ENCODE measurements around the gene ERI3. TPM values are rescaled to one million over a fixed set of nuclear protein-coding genes. Genes with fewer than 3 reads are reported as not detected.

ERI3 gene
- total RNA-seq, 1 experiment from 2014 or later, result 74.2 TPM

DNA sequence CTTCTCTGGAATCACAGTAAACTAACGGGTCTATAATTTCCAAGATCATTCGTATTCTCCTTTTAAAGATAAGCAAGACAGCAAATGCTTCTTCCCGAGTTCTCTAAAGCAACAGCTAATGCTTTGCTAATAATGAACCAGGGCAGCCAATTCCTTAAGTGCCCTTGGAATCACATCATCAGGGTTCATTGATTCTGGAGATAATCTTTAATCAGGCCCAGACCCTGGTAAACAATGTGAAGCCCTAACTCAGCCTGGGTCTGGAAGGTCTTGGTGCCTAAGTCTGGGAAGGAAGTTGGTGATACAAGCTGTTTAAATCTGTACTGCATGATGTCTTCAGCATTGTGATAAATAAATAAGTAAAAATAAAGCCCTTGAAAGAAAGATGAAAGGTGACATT, 18.4 kb downstream of the ERI3 start:
- peaks cover 11 to 32% of the 10 kb centered on the region in 2 experiments for H3K36me3 ChIP-seq (ENCODE audit: control insufficient read depth in 1 of 2, insufficient read depth in 2 of 2, low read length in 2 of 2)
- no peaks in the 10 kb centered on the region for H3K4me1 ChIP-seq (ENCODE audit: control insufficient read depth in 1 of 2, insufficient read depth in 2 of 2, low read length in 2 of 2)
- H3K4me3 ChIP-seq (replicated peaks in 1 of 2; ENCODE audit: low read depth in 1 of 2, low read length in 2 of 2), result no peak overlapping the region
- no peak for ATAC-seq
- no peak for TF ChIP-seq EGR1 (IDR thresholded peaks at IDR 0.05; ENCODE audit: low read depth)
- TF ChIP-seq JUND (IDR thresholded peaks at IDR 0.05), result no peak
- no peaks in the 10 kb centered on the region for H3K27me3 ChIP-seq (ENCODE audit: insufficient read depth, low read length)
- BruUV-seq (replicated peaks), result no TSS peak
- H3K79me2 ChIP-seq (ENCODE audit: insufficient read depth, low read length), result peaks cover 6% of the 10 kb centered on the region; the same call in 1 of the 2 replicates
- RAD21 ChIA-PET (ENCODE audit: low non-redundant PET in 1 of 2, low total read pairs in 2 of 2, uncharacterized antibody in 2 of 2, unreplicated experiment in 2 of 2), result no interaction called here
- no peak overlapping the region for H2AFZ ChIP-seq (ENCODE audit: low read depth, low read length, poor library complexity, severe bottlenecking)
- intact Hi-C loops (cut with micrococcal nuclease), result no loop called here
- H3K27ac ChIP-seq (ENCODE audit: low read depth, low read length), result no peak overlapping the region
- peaks cover 5% of the 10 kb centered on the region; the same call in 1 of the 2 replicates for H4K20me1 ChIP-seq (ENCODE audit: insufficient read depth)
- no peaks in the 10 kb centered on the region for H3K9me2 ChIP-seq (ENCODE audit: insufficient read depth)
- H3K4me2 ChIP-seq (ENCODE audit: low read length), result no peak overlapping the region
- POLR2A ChIA-PET, result no interaction called here
- H3K9me3 ChIP-seq (ENCODE audit: control insufficient read depth in 1 of 2, insufficient read depth in 1 of 2, low read depth in 1 of 2, low read length in 2 of 2), result peaks cover 0 to 5% of the 10 kb centered on the region in 2 experiments; a peak in 1 of 4 replicates
- DNase-seq (ENCODE audit: low read depth, low spot score), result no peak
- CTCF ChIA-PET, result no interaction called here
- H3K9ac ChIP-seq (ENCODE audit: low read length), result no peak overlapping the region

DNA sequence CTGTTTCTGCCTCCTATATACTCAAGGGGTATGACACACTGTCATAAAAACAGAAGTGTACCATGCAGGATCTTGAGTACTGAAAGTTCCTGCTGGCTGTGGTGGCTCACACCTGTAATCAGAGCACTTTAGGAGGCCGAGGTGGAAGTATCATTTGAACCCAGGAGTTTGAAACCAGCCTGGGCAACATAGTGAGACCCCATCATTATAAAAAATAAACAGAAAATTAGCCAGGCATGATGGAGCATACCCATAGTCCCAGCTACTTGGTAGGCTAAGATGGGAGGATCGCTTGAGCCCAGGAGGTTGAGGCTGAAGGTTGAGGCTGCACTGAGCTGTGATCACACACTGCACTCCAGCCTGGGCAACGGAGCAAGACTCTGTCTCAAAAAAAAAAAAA, 20.1 kb downstream of the ERI3 start:
- peaks cover 0 to 5% of the 10 kb centered on the region in 2 experiments; a peak in 1 of 4 replicates for H3K9me3 ChIP-seq (ENCODE audit: control insufficient read depth in 1 of 2, insufficient read depth in 1 of 2, low read depth in 1 of 2, low read length in 2 of 2)
- DNase-seq (ENCODE audit: low read depth, low spot score) (no peak), ATAC-seq (no peak)
- intact Hi-C loops (cut with micrococcal nuclease), result no loop called here
- H3K4me1 ChIP-seq (ENCODE audit: control insufficient read depth in 1 of 2, insufficient read depth in 2 of 2, low read length in 2 of 2), result no peaks in the 10 kb centered on the region
- ChIA-PET CTCF (no interaction called here), RAD21 (ENCODE audit: low non-redundant PET in 1 of 2, low total read pairs in 2 of 2, uncharacterized antibody in 2 of 2, unreplicated experiment in 2 of 2) (no interaction called here), POLR2A (interaction anchor here (0.7 kb wide), 1 partner anchor 108 kb away, joined by 3 read pairs; no protein-coding TSS in a partner anchor)
- no peak overlapping the region for H3K9ac ChIP-seq (ENCODE audit: low read length)
- H3K4me2 ChIP-seq (ENCODE audit: low read length), result no peak overlapping the region
- H3K79me2 ChIP-seq (ENCODE audit: insufficient read depth, low read length), result no peaks in the 10 kb centered on the region; the same call in 1 of the 2 replicates
- H3K27ac ChIP-seq (ENCODE audit: low read depth, low read length), result no peak overlapping the region
- H4K20me1 ChIP-seq (ENCODE audit: insufficient read depth), result peaks cover 5% of the 10 kb centered on the region; the same call in 1 of the 2 replicates
- TF ChIP-seq SP1 (IDR thresholded peaks at IDR 0.05; ENCODE audit: low read depth) (no peak), JUND (IDR thresholded peaks at IDR 0.05) (no peak), CEBPB (IDR thresholded peaks at IDR 0.05; ENCODE audit: low read depth) (no peak), SRF (IDR thresholded peaks at IDR 0.05; ENCODE audit: low read depth) (no peak)
- BruUV-seq (replicated peaks), result no TSS peak
- H3K36me3 ChIP-seq (ENCODE audit: control insufficient read depth in 1 of 2, insufficient read depth in 2 of 2, low read length in 2 of 2), result peaks cover 11 to 32% of the 10 kb centered on the region in 2 experiments
- no peaks in the 10 kb centered on the region for H3K27me3 ChIP-seq (ENCODE audit: insufficient read depth, low read length)
- no peak overlapping the region for H3K4me3 ChIP-seq (replicated peaks in 1 of 2; ENCODE audit: low read depth in 1 of 2, low read length in 2 of 2)
- H2AFZ ChIP-seq (ENCODE audit: low read depth, low read length, poor library complexity, severe bottlenecking), result no peak overlapping the region
- H3K9me2 ChIP-seq (ENCODE audit: insufficient read depth), result no peaks in the 10 kb centered on the region

All from HCT116 (cell line).